Spleen (tissue), 11 donors: Measurements from ENCODE around the gene AGFG1. TPM values are rescaled to one million over a fixed set of nuclear protein-coding genes. Genes with fewer than 3 reads are reported as not detected.

Experiments
- DNase-seq: peaks from one replicate; pipeline ENCODE4 v3.0.0-alpha.2; 2020
- H3K27ac ChIP-seq, 8 donors: fragments of 200-600 bp; sonication (generic) in 7 of 8; 1 replicate in 4 of 8; 2 replicates in 4 of 8; pipeline versions ENCODE4 v1.5.0 to v1.8.0; 2016 to 2021; ENCODE audit warnings: inconsistent platforms in 4 of 8, mild to moderate bottlenecking in 4 of 8, moderate library complexity in 1 of 8
- H3K27me3 ChIP-seq, 7 donors: fragments of 200-600 bp; sonication (generic) in 6 of 7; replicated peaks in 1 of 7; 1 replicate in 4 of 7; 2 replicates in 3 of 7; pipeline versions ENCODE4 v1.5.0 to v1.8.0; 2016 to 2021; ENCODE audit warnings: inconsistent platforms in 3 of 7, mild to moderate bottlenecking in 1 of 7
- H3K36me3 ChIP-seq, 6 donors: fragments of 200-600 bp; sonication (generic) in 5 of 6; 1 replicate in 4 of 6; 2 replicates in 2 of 6; pipeline versions ENCODE4 v1.5.0 to v1.8.0; 2016 to 2021; ENCODE audit warnings: inconsistent platforms in 2 of 6
- H3K4me1 ChIP-seq, 6 donors: fragments of 200-600 bp; sonication (generic) in 5 of 6; 1 replicate in 3 of 6; 2 replicates in 3 of 6; pipeline versions ENCODE4 v1.5.0 to v1.8.0; 2016 to 2021; ENCODE audit warnings: inconsistent platforms in 3 of 6
- H3K4me3 ChIP-seq, 8 donors: fragments of 200-600 bp; sonication (generic) in 7 of 8; 1 replicate in 4 of 8; 2 replicates in 4 of 8; pipeline versions ENCODE4 v1.5.0 to v1.8.0; 2016 to 2021; ENCODE audit warnings: inconsistent platforms in 4 of 8, mild to moderate bottlenecking in 4 of 8, moderate library complexity in 2 of 8
- H3K9me3 ChIP-seq, 8 donors: fragments of 200-600 bp; sonication (generic) in 7 of 8; 1 replicate in 4 of 8; 2 replicates in 4 of 8; pipeline versions ENCODE4 v1.5.0 to v1.8.0; 2016 to 2021; ENCODE audit warnings: inconsistent platforms in 4 of 8
- CTCF ChIP-seq, 11 experiments: fragments of 200-600 bp in 7 of 11; fragments of 450-650 bp in 4 of 11; sonication (generic) in 4 of 11; IDR thresholded peaks in 8 of 11; conservative IDR thresholded peaks in 3 of 11; 1 replicate in 7 of 11; 2 replicates in 4 of 11; pipeline versions ENCODE4 v1.4.0 to v1.8.0; 2016 to 2021; ENCODE audit warnings: antibody characterized with exemption in 11 of 11, inconsistent platforms in 4 of 11, mild to moderate bottlenecking in 1 of 11
- POLR2A ChIP-seq, 3 donors: fragments of 450-650 bp; IDR thresholded peaks; one replicate each; pipeline ENCODE4 v1.5.1; 2017; ENCODE audit warnings: antibody characterized with exemption in 3 of 3, mild to moderate bottlenecking in 1 of 3
- POLR2AphosphoS5 ChIP-seq, 3 donors: sonication (generic); formaldehyde crosslinking; IDR thresholded peaks; one replicate each; pipeline ENCODE4 v1.5.1; 2017; ENCODE audit warnings: antibody characterized with exemption in 3 of 3
- WGBS, 5 donors: extraction: QIAGEN DNeasy Blood & Tissue Kit in 3 of 5; methylation state at CpG; one replicate each; pipeline versions ENCODE4 v1.1.5 to v1.1.7; 2013 to 2018; 5-methylcytosine and 5-hydroxymethylcytosine counted together
- intact Hi-C: fragments of 100-400 bp; cut with DNase I; formaldehyde crosslinking; loops from one replicate; pipeline ENCODE4 v1.15.0; 2023; ENCODE audit warnings: low total_unique reads
- polyA plus RNA-seq, 3 donors: library from polyadenylated mRNA; stranded (reverse); fragments of 200-250 nt; gene quantifications; one replicate each; pipeline ENCODE4 v1.2.1, GENCODE V29; 2013
- total RNA-seq, 7 donors: library from RNA; depleted of rRNA in 3 of 7; stranded (reverse); fragments of >200 nt in 3 of 7; fragmentation: NEBNext Ultra II Directional in 4 of 7; extraction: Animal tissue kit (Norgen Biotek cat#: 25700) in 4 of 7; gene quantifications; one replicate each; pipeline versions ENCODE4 v1.1.0 to v1.2.1, GENCODE V29; 2016 to 2021
- donor health status: healthy with polysubstance abuse.
- donor health status: DM: no; HTN: no; CAD: no; lungs with moderate emphysema.
- donor health status: DM: no; HTN: no; CAD: no.
- donor health status: Bipolar disorder and iron deficiency.
- donor health status: healthy.
- donor health status: DM: no; HTN: no; CAD: no.
- donor health status: DM: yes; HTN: yes; CAD: no.

The AGFG1 gene
- total and polyA plus RNA-seq, 10 donors: 23.6 to 111 (median 79.1) TPM

GRCh38 chr2:227455200-227455599 is 16.8 kb upstream of the AGFG1 start:
- Histone ChIP-seq H3K27ac (peak overlapping the region in 3 of 8 donors; percentile 55 to 86 (median 83)), H3K27me3 (no peaks in the 10 kb centered on the region), H3K4me3 (no peak overlapping the region), H3K4me1 (peaks cover under 1 to 64% (median 16%) of the 10 kb centered on the region in 6 donors), H3K9me3 (no peaks in the 10 kb centered on the region), H3K36me3 (no peaks in the 10 kb centered on the region)
- intact Hi-C loops: no loop called here
- no peak for TF ChIP-seq POLR2AphosphoS5 (IDR thresholded peaks at IDR 0.05)
- no peak for TF ChIP-seq POLR2A (IDR thresholded peaks at IDR 0.05)
- no peak for TF ChIP-seq CTCF (IDR thresholded peaks at IDR 0.05 in 8 of 11, conservative IDR thresholded peaks at IDR 0.05 in 3 of 11)
- WGBS, 5 donors: 17 to 29% (median 24%) methylated on average over 2 of the region's 2 CpGs
- no peak for DNase-seq

- peak overlapping the region in 2 of 8 donors; percentile 83 to 86 for H3K27ac ChIP-seq
- DNase-seq: no peak
- no peak overlapping the region for H3K4me3 ChIP-seq
- no peaks in the 10 kb centered on the region for H3K9me3 ChIP-seq
- WGBS, 5 donors: 89 to 98% (median 96%) methylated on average over 2 of the region's 2 CpGs
- intact Hi-C loops: no loop called here
- TF ChIP-seq POLR2AphosphoS5 (IDR thresholded peaks at IDR 0.05): no peak
- no peak for TF ChIP-seq POLR2A (IDR thresholded peaks at IDR 0.05)
- no peak for TF ChIP-seq CTCF (IDR thresholded peaks at IDR 0.05 in 8 of 11, conservative IDR thresholded peaks at IDR 0.05 in 3 of 11)
- H3K4me1 ChIP-seq: peaks cover 4 to 63% (median 18%) of the 10 kb centered on the region in 6 donors
- no peaks in the 10 kb centered on the region for H3K27me3 ChIP-seq
- no peaks in the 10 kb centered on the region for H3K36me3 ChIP-seq
These were observed 15.9 kb upstream of the AGFG1 start for GRCh38 chr2:227456102-227456501.

GRCh38 chr2:227456772-227457171 is 15.2 kb upstream of the AGFG1 start:
- no peak for TF ChIP-seq CTCF (IDR thresholded peaks at IDR 0.05 in 8 of 11, conservative IDR thresholded peaks at IDR 0.05 in 3 of 11)
- no peak for TF ChIP-seq POLR2AphosphoS5 (IDR thresholded peaks at IDR 0.05)
- no peak for TF ChIP-seq POLR2A (IDR thresholded peaks at IDR 0.05)
- H3K4me3 ChIP-seq: no peak overlapping the region
- no peak overlapping the region for H3K27ac ChIP-seq
- WGBS, 5 donors: 61 to 79% (median 72%) methylated on average over 4 of the region's 4 CpGs
- intact Hi-C loops: no loop called here
- H3K36me3 ChIP-seq: no peaks in the 10 kb centered on the region
- no peaks in the 10 kb centered on the region for H3K9me3 ChIP-seq
- peaks cover 4 to 64% (median 18%) of the 10 kb centered on the region in 6 donors for H3K4me1 ChIP-seq
- no peak for DNase-seq
- no peaks in the 10 kb centered on the region for H3K27me3 ChIP-seq

- 12 to 29% (median 15%) methylated on average over 8 of the region's 8 CpGs for WGBS, 5 donors
- no peak overlapping the region for H3K4me3 ChIP-seq
- DNase-seq: peak; percentile 84
- H3K4me1 ChIP-seq: peaks cover 17 to 69% (median 40%) of the 10 kb centered on the region in 6 donors
- H3K27me3 ChIP-seq: no peaks in the 10 kb centered on the region
- no peak overlapping the region for H3K27ac ChIP-seq
- intact Hi-C loops: no loop called here
- TF ChIP-seq POLR2A (IDR thresholded peaks at IDR 0.05) (no peak), CTCF (IDR thresholded peaks at IDR 0.05 in 8 of 11, conservative IDR thresholded peaks at IDR 0.05 in 3 of 11) (no peak), POLR2AphosphoS5 (IDR thresholded peaks at IDR 0.05) (peak in 2 of 3 donors; percentile 60 to 63)
- H3K36me3 ChIP-seq: peaks cover 0 to 4% (median 0%) of the 10 kb centered on the region in 6 donors
- no peaks in the 10 kb centered on the region for H3K9me3 ChIP-seq
These were observed 11.9 kb upstream of the AGFG1 start for GRCh38 chr2:227460070-227460485.
